ENCODE results near the gene SERGEF. TPM values are rescaled to one million over a fixed set of nuclear protein-coding genes. Genes with fewer than 3 reads are reported as not detected.

SERGEF gene
- polyA plus RNA-seq, 1 of the 3 experiments (the other 2 are of a cell fraction), result 23.1 TPM

- H3K9me2 ChIP-seq, result no peaks in the 10 kb centered on the region
- H2AFZ ChIP-seq (ENCODE audit: low read depth), result no peak overlapping the region
- no peak overlapping the region for H3K4me3 ChIP-seq (ENCODE audit: low read depth in 2 of 2, low read length in 1 of 2)
- H4K20me1 ChIP-seq (ENCODE audit: insufficient read depth), result no peaks in the 10 kb centered on the region
- no peaks in the 10 kb centered on the region for H3K79me2 ChIP-seq (ENCODE audit: insufficient read depth)
- DNase-seq, result no peak
- no peak overlapping the region for H3K27ac ChIP-seq (ENCODE audit: low read depth in 2 of 2, low read length in 1 of 2)
- no peaks in the 10 kb centered on the region for H3K27me3 ChIP-seq (ENCODE audit: insufficient read depth)
- H3F3A ChIP-seq (replicated peaks; ENCODE audit: insufficient read depth), result no peaks in the 10 kb centered on the region
- H3K4me2 ChIP-seq, result no peak overlapping the region
- 71% methylated on average over 4 of the region's 6 CpGs for WGBS (ENCODE audit: low lambda C conversion rate)
- no peaks in the 10 kb centered on the region for H3K36me3 ChIP-seq (replicated peaks in 1 of 2; ENCODE audit: control insufficient read depth in 1 of 2, insufficient read depth in 2 of 2, low read length in 1 of 2)
- no peaks in the 10 kb centered on the region for H3K9me3 ChIP-seq
- POLR2A ChIA-PET, result no interaction called here
- CTCF ChIA-PET, result interaction anchor here (1.3 to 14.2 kb wide), 3 partner anchors 9 to 239 kb away, joined by 5 to 730 read pairs (median 10); no protein-coding TSS in a partner anchor
- TF ChIP-seq GATA2 (CRISPR knock-in tag; IDR thresholded peaks at IDR 0.05), result no peak
- no peak for TF ChIP-seq SIN3A (IDR thresholded peaks at IDR 0.05; ENCODE audit: borderline replicate concordance, low read depth, low read length)
- TF ChIP-seq YY1 (IDR thresholded peaks at IDR 0.05; ENCODE audit: low read depth), result no peak
- TF ChIP-seq TAF1 (IDR thresholded peaks at IDR 0.05; ENCODE audit: borderline replicate concordance, low read depth, low read length), result no peak
- TF ChIP-seq ZBTB33 (IDR thresholded peaks at IDR 0.05; ENCODE audit: borderline replicate concordance, low read depth), result no peak
- no peak for TF ChIP-seq EZH2phosphoT487 (IDR thresholded peaks at IDR 0.05; ENCODE audit: borderline replicate concordance, low read depth)
- no peak for TF ChIP-seq USF1 (IDR thresholded peaks at IDR 0.05; ENCODE audit: borderline replicate concordance, low read depth)
- H3K4me1 ChIP-seq (ENCODE audit: control insufficient read depth in 1 of 2, insufficient read depth in 2 of 2, low read depth in 1 of 2, low read length in 1 of 2), result peaks cover 0 to 20% of the 10 kb centered on the region in 2 experiments; a peak in 1 of 4 replicates
- H3K9ac ChIP-seq, result no peak overlapping the region
These were observed 272.9 kb downstream of the SERGEF start for GRCh38 chr11:17739945-17740338.

- Histone ChIP-seq H3K4me3 (ENCODE audit: low read depth in 2 of 2, low read length in 1 of 2) (no peak overlapping the region), H3K27me3 (ENCODE audit: insufficient read depth) (no peaks in the 10 kb centered on the region; the same call in 1 of the 2 replicates), H3K4me1 (ENCODE audit: control insufficient read depth in 1 of 2, insufficient read depth in 2 of 2, low read depth in 1 of 2, low read length in 1 of 2) (peaks cover 0 to 25% of the 10 kb centered on the region in 2 experiments; a peak in 1 of 4 replicates), H3K27ac (ENCODE audit: low read depth in 2 of 2, low read length in 1 of 2) (no peak overlapping the region), H3K4me2 (no peak overlapping the region), H2AFZ (ENCODE audit: low read depth) (no peak overlapping the region), H3K36me3 (replicated peaks in 1 of 2; ENCODE audit: control insufficient read depth in 1 of 2, insufficient read depth in 2 of 2, low read length in 1 of 2) (no peaks in the 10 kb centered on the region), H3F3A (replicated peaks; ENCODE audit: insufficient read depth) (no peaks in the 10 kb centered on the region), H3K9me2 (no peaks in the 10 kb centered on the region), H3K9ac (no peak overlapping the region), H4K20me1 (ENCODE audit: insufficient read depth) (no peaks in the 10 kb centered on the region), H3K79me2 (ENCODE audit: insufficient read depth) (no peaks in the 10 kb centered on the region), H3K9me3 (no peaks in the 10 kb centered on the region)
- ChIA-PET POLR2A (interaction anchor here (0.5 kb wide), 1 partner anchor 93 kb away, joined by 3 read pairs; no protein-coding TSS in a partner anchor), CTCF (interaction anchor here (1.7 to 14.2 kb wide), 3 partner anchors 7 to 241 kb away, joined by 6 to 730 read pairs (median 10); no protein-coding TSS in a partner anchor)
- 73% methylated on average over 8 of the region's 10 CpGs for WGBS (ENCODE audit: low lambda C conversion rate)
- DNase-seq, result no peak
- TF ChIP-seq EZH2phosphoT487 (IDR thresholded peaks at IDR 0.05; ENCODE audit: borderline replicate concordance, low read depth) (no peak), REST (IDR thresholded peaks at IDR 0.05; ENCODE audit: low read depth, low read length) (no peak), FOXM1 (IDR thresholded peaks at IDR 0.05; ENCODE audit: low read depth) (no peak), SIN3A (IDR thresholded peaks at IDR 0.05; ENCODE audit: borderline replicate concordance, low read depth, low read length) (no peak), POLR2AphosphoS5 (IDR thresholded peaks at IDR 0.05; ENCODE audit: low read depth, low read length) (no peak), MEF2A (IDR thresholded peaks at IDR 0.05; ENCODE audit: borderline replicate concordance, low read depth) (no peak), USF2 (IDR thresholded peaks at IDR 0.05; ENCODE audit: borderline replicate concordance, low read depth, low read length) (no peak), YY1 (IDR thresholded peaks at IDR 0.05; ENCODE audit: low read depth) (no peak), GABPA (IDR thresholded peaks at IDR 0.05; ENCODE audit: low read depth) (no peak), CTCF (IDR thresholded peaks at IDR 0.05) (no peak), NFIC (IDR thresholded peaks at IDR 0.05; ENCODE audit: borderline replicate concordance) (no peak)
These were observed 274.5 kb downstream of the SERGEF start for GRCh38 chr11:17738151-17738973.

All from SK-N-SH (cell line).